Measurements from ENCODE around the gene ANTXRL. TPM values are rescaled to one million over a fixed set of nuclear protein-coding genes. Genes with fewer than 3 reads are reported as not detected.

Gene ANTXRL
- total and polyA plus RNA-seq, 2 of the 8 experiments (the other 6 are each of a cell fraction or from before 2014, with no cell fraction given) = not detected

- POLR2A ChIA-PET (ENCODE audit: partially characterized antibody) = no interaction called here
- no peak overlapping the region for H2AK5ac ChIP-seq (ENCODE audit: low read depth, low read length)
- no peak overlapping the region for H2BK20ac ChIP-seq (ENCODE audit: low read length)
- FAIRE-seq (no peak), DNase-seq (ENCODE audit: low read depth in 1 of 2, low spot score in 2 of 2) (no peak)
- H2BK12ac ChIP-seq (ENCODE audit: low read depth, low read length) = no peak overlapping the region
- no peaks in the 10 kb centered on the region for H3K36me3 ChIP-seq (ENCODE audit: control insufficient read depth in 2 of 4, insufficient read depth in 4 of 4, low read length in 3 of 4)
- H2BK120ac ChIP-seq (replicated peaks; ENCODE audit: low read depth, low read length) = no peak overlapping the region
- H3K27ac ChIP-seq (ENCODE audit: low read depth, low read length) = no peak overlapping the region
- no peak overlapping the region for H4K5ac ChIP-seq (ENCODE audit: insufficient read length, low read depth, low read length)
- no peak overlapping the region for H3K9ac ChIP-seq (replicated peaks in 1 of 4; ENCODE audit: extremely low read depth in 1 of 4, low read depth in 3 of 4, low read length in 3 of 4)
- no peak overlapping the region for H2BK15ac ChIP-seq (ENCODE audit: low read length)
- H3K23ac ChIP-seq (ENCODE audit: insufficient read length) = no peak overlapping the region
- H4K8ac ChIP-seq (ENCODE audit: extremely low read depth, insufficient read depth, low read length) = no peak overlapping the region
- H3K18ac ChIP-seq (ENCODE audit: extremely low read depth, low read length) = no peak overlapping the region
- no peak overlapping the region for H3K56ac ChIP-seq (replicated peaks; ENCODE audit: insufficient read length, low read depth, low read length)
- no peaks in the 10 kb centered on the region for H3K79me2 ChIP-seq (ENCODE audit: control insufficient read depth in 1 of 2, insufficient read depth in 2 of 2, low read length in 2 of 2)
- CTCF ChIA-PET (ENCODE audit: partially characterized antibody) = interaction anchor here (0.6 kb wide), 1 partner anchor 220 kb away, joined by 4 read pairs; no protein-coding TSS in a partner anchor
- no peak overlapping the region for H2BK5ac ChIP-seq (ENCODE audit: low read depth, low read length)
- no peaks in the 10 kb centered on the region for H3K23me2 ChIP-seq (ENCODE audit: low read depth, low read length)
- 100% methylated on average over 1 of the region's 1 CpG; no CpG with 5 or more reads in 1 of the 2 experiments for WGBS, 2 experiments (ENCODE audit: extremely low coverage in 1 of 2, insufficient coverage in 1 of 2, insufficient read length in 1 of 2, insufficient replicate concordance in 2 of 2, low coverage in 1 of 2, low lambda C conversion rate in 2 of 2, missing lambda C conversion rate in 1 of 2)
- H4K91ac ChIP-seq (replicated peaks; ENCODE audit: insufficient read length, low read length) = no peak overlapping the region
- H3K4ac ChIP-seq (replicated peaks; ENCODE audit: insufficient read length, low read depth, low read length) = no peak overlapping the region
- no peak overlapping the region for H2AFZ ChIP-seq (ENCODE audit: low read length)
- H3K27me3 ChIP-seq (replicated peaks in 1 of 4; ENCODE audit: control insufficient read depth in 3 of 4, extremely low read depth in 1 of 4, insufficient read depth in 3 of 4, low read length in 3 of 4) = no peaks in the 10 kb centered on the region; a peak in 1 of 7 replicates
- no peak overlapping the region for H3K14ac ChIP-seq (ENCODE audit: insufficient read length)
- no peaks in the 10 kb centered on the region for H4K20me1 ChIP-seq (replicated peaks in 1 of 2; ENCODE audit: control insufficient read depth in 1 of 2, insufficient read depth in 2 of 2, low read length in 2 of 2)
- H3K79me1 ChIP-seq (ENCODE audit: low read depth, low read length) = no peaks in the 10 kb centered on the region
- no peaks in the 10 kb centered on the region; a peak in 1 of 7 replicates for H3K4me1 ChIP-seq (replicated peaks in 1 of 4; ENCODE audit: control insufficient read depth in 3 of 4, insufficient read depth in 4 of 4, low read length in 3 of 4)
- no peak overlapping the region for H3K4me3 ChIP-seq (ENCODE audit: extremely low read depth in 1 of 4, insufficient read depth in 2 of 4, low read depth in 3 of 4, low read length in 4 of 4)
- no peaks in the 10 kb centered on the region for H3K9me3 ChIP-seq (ENCODE audit: insufficient read depth in 2 of 2, low read depth in 1 of 2, low read length in 1 of 2)
- no peak overlapping the region for H3K4me2 ChIP-seq (ENCODE audit: insufficient read depth in 1 of 2, low read depth in 2 of 2, low read length in 2 of 2)
- TF ChIP-seq BACH1 (IDR thresholded peaks at IDR 0.05; ENCODE audit: low read length) (no peak), EGR1 (IDR thresholded peaks at IDR 0.05; ENCODE audit: borderline replicate concordance, low read depth, low read length) (no peak), TCF12 (IDR thresholded peaks at IDR 0.05; ENCODE audit: low read depth, low read length) (no peak), E2F6 (IDR thresholded peaks at IDR 0.05) (no peak), CTBP2 (IDR thresholded peaks at IDR 0.05; ENCODE audit: borderline replicate concordance, insufficient read depth, insufficient read length, low read length) (no peak), KDM5A (IDR thresholded peaks at IDR 0.05; ENCODE audit: low read length) (no peak), HDAC6 (IDR thresholded peaks at IDR 0.05; ENCODE audit: low read depth, low read length) (no peak), CHD2 (IDR thresholded peaks at IDR 0.05; ENCODE audit: low read length) (no peak), SIX5 (IDR thresholded peaks at IDR 0.05; ENCODE audit: low read depth, low read length) (no peak), EP300 (IDR thresholded peaks at IDR 0.05; ENCODE audit: borderline replicate concordance in 1 of 2, low read depth in 2 of 2, low read length in 2 of 2) (no peak), GABPA (IDR thresholded peaks at IDR 0.05; ENCODE audit: borderline replicate concordance, insufficient read depth, low read length) (no peak), ATF2 (IDR thresholded peaks at IDR 0.05; ENCODE audit: low read length) (no peak), SP2 (IDR thresholded peaks at IDR 0.05; ENCODE audit: low read length) (no peak)
Measured at GRCh38 chr10:46305986-46306385, 19.2 kb downstream of the ANTXRL start.

Data from H1 (cell line).